Measurements from ENCODE around the gene SIRT2. TPM values are rescaled to one million over a fixed set of nuclear protein-coding genes. Genes with fewer than 3 reads are reported as not detected.

The SIRT2 gene
- total RNA-seq, 1 donor from 2014 or later, result 32.7 TPM

- H3K36me3 Mint-ChIP-seq (ENCODE audit: low read depth), result peaks cover 97% of the 10 kb centered on the region
- intact Hi-C loops (cut with micrococcal nuclease), result no loop called here
- ChIA-PET CTCF (interaction anchor here (0.7 to 1.9 kb wide), 4 partner anchors 27 to 45 kb away, joined by 3 to 10 read pairs (median 4); no protein-coding TSS in a partner anchor), POLR2A (interaction anchor here (0.6 to 3.7 kb wide), 13 partner anchors 9 to 103 kb away, joined by 3 to 31 read pairs (median 4); partner anchors contain the start of genes ECH1, MRPS12, RINL and SARS2)
- ATAC-seq (ENCODE audit: low read depth), result peak; percentile 92
- no peak for TF ChIP-seq CTCF (IDR thresholded peaks at IDR 0.05)
- peak overlapping the region; percentile 33 for H3K4me3 Mint-ChIP-seq
- H3K9me3 Mint-ChIP-seq, result no peaks in the 10 kb centered on the region
- no peaks in the 10 kb centered on the region for H3K27me3 Mint-ChIP-seq
- peak overlapping the region; percentile 89 for H3K27ac Mint-ChIP-seq
- peaks cover 53% of the 10 kb centered on the region for H3K4me1 Mint-ChIP-seq
- peak; percentile 31 for DNase-seq
These were observed 56.8 kb downstream of the SIRT2 start for GRCh38 chr19:38842439-38843174.

GRCh38 chr19:38841787-38842438 lies 57.5 kb downstream of the SIRT2 start:
- ATAC-seq (ENCODE audit: low read depth) (no peak), DNase-seq (no peak)
- no peak for TF ChIP-seq CTCF (IDR thresholded peaks at IDR 0.05)
- H3K4me3 Mint-ChIP-seq, result peak overlapping the region; percentile 33
- no peaks in the 10 kb centered on the region for H3K9me3 Mint-ChIP-seq
- ChIA-PET CTCF (interaction anchor here (0.7 to 1.9 kb wide), 4 partner anchors 27 to 46 kb away, joined by 3 to 10 read pairs (median 4); no protein-coding TSS in a partner anchor), POLR2A (interaction anchor here (0.6 to 3.7 kb wide), 12 partner anchors 10 to 102 kb away, joined by 3 to 31 read pairs (median 6); partner anchors contain the start of genes ECH1 and RINL)
- intact Hi-C loops (cut with micrococcal nuclease), result loop anchor here (1.0 kb wide), 1 partner anchor 7 kb away; the partner anchor contains the start of gene HNRNPL
- H3K27me3 Mint-ChIP-seq, result no peaks in the 10 kb centered on the region
- peaks cover 97% of the 10 kb centered on the region for H3K36me3 Mint-ChIP-seq (ENCODE audit: low read depth)
- peak overlapping the region; percentile 89 for H3K27ac Mint-ChIP-seq
- peaks cover 46% of the 10 kb centered on the region for H3K4me1 Mint-ChIP-seq

- POLR2A ChIA-PET, result interaction anchor here (0.9 to 3.7 kb wide), 6 partner anchors 8 to 46 kb away, joined by 3 to 31 read pairs (median 4); partner anchors contain the start of gene ECH1
- Mint-ChIP-seq H3K4me1 (peaks cover 44% of the 10 kb centered on the region), H3K4me3 (no peak overlapping the region), H3K27ac (no peak overlapping the region), H3K9me3 (no peaks in the 10 kb centered on the region), H3K36me3 (ENCODE audit: low read depth) (peaks cover 99% of the 10 kb centered on the region), H3K27me3 (no peaks in the 10 kb centered on the region)
- no peak for TF ChIP-seq CTCF (IDR thresholded peaks at IDR 0.05)
- no peak for ATAC-seq (ENCODE audit: low read depth)
- no peak for DNase-seq
- intact Hi-C loops (cut with micrococcal nuclease), result loop anchor here (1.0 kb wide), 1 partner anchor 8 kb away; the partner anchor contains the start of gene HNRNPL
- CTCF ChIA-PET, result interaction anchor here (1.9 kb wide), 1 partner anchor 28 kb away, joined by 10 read pairs; no protein-coding TSS in a partner anchor
These were observed 58.1 kb downstream of the SIRT2 start for GRCh38 chr19:38841180-38841766.

DNA sequence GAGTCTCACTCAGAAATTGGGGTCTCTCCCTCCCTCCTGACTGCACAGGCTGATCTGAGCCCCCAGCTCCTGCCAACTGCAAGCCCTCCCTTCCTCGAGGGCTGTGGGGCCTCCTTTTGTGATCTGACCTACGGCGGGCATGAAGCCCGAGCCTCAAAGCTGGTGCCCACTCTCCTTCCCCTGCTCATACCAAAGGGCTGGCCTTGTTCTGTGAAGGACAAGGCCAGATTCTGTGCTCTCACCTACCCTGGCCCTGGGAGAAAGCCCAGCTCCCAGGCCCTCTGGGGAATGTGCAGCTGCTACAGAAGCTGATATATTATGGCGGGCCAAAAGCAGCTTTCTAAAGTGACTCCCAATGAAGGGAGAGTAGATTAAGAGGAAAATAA lies 58.8 kb downstream of the SIRT2 start:
- H3K36me3 Mint-ChIP-seq (ENCODE audit: low read depth), result peaks cover 97% of the 10 kb centered on the region
- no peak overlapping the region for H3K4me3 Mint-ChIP-seq
- no peak for ATAC-seq (ENCODE audit: low read depth)
- H3K4me1 Mint-ChIP-seq, result peaks cover 38% of the 10 kb centered on the region
- POLR2A ChIA-PET, result interaction anchor here (0.9 to 3.7 kb wide), 5 partner anchors 9 to 37 kb away, joined by 3 to 31 read pairs (median 4); partner anchors contain the start of genes ECH1 and RINL
- no peaks in the 10 kb centered on the region for H3K27me3 Mint-ChIP-seq
- H3K9me3 Mint-ChIP-seq, result no peaks in the 10 kb centered on the region
- CTCF ChIA-PET, result no interaction called here
- no peak for DNase-seq
- intact Hi-C loops (cut with micrococcal nuclease), result no loop called here
- H3K27ac Mint-ChIP-seq, result no peak overlapping the region
- no peak for TF ChIP-seq CTCF (IDR thresholded peaks at IDR 0.05)
